Heart left ventricle (tissue), 16 donors: Measurements from ENCODE around the gene SEMA3B. TPM values are rescaled to one million over a fixed set of nuclear protein-coding genes. Genes with fewer than 3 reads are reported as not detected.
"Not testable (repeated sequence)": the region's sequence is repeated elsewhere in the genome, so short reads cannot be mapped to it uniquely, and the experiment has no call there.

Source experiments
- ATAC-seq, 4 donors: fragments of 200-7000 bp; cut with Tn5 transposase; one replicate each; pipeline ENCODE4 v1.9.1; 2020 to 2022; ENCODE audit warnings: moderate library complexity in 4 of 4, mild to moderate bottlenecking in 3 of 4, moderate number of reproducible peaks in 1 of 4
- DNase-seq, 5 donors: peaks; one replicate each; pipeline ENCODE4 v3.0.0-alpha.2; 2020
- H3K27ac ChIP-seq, 12 donors: fragments of 200-600 bp; sonication (generic) in 4 of 12; one replicate each; pipeline versions ENCODE4 v1.5.0 to v1.8.0; 2016 to 2022; ENCODE audit warnings: mild to moderate bottlenecking in 2 of 12
- H3K27me3 ChIP-seq, 9 donors: fragments of 200-600 bp; sonication (generic) in 2 of 9; one replicate each; pipeline versions ENCODE4 v1.5.1 to v1.8.0; 2016 to 2022; ENCODE audit warnings: mild to moderate bottlenecking in 3 of 9
- H3K36me3 ChIP-seq, 9 donors: fragments of 200-600 bp; sonication (generic) in 2 of 9; one replicate each; pipeline versions ENCODE4 v1.5.0 to v1.8.0; 2018 to 2022; ENCODE audit warnings: mild to moderate bottlenecking in 2 of 9
- H3K4me1 ChIP-seq, 12 donors: fragments of 200-600 bp; sonication (generic) in 4 of 12; one replicate each; pipeline versions ENCODE4 v1.5.0 to v1.8.0; 2016 to 2022; ENCODE audit warnings: mild to moderate bottlenecking in 3 of 12
- H3K4me3 ChIP-seq, 12 donors: fragments of 200-600 bp; sonication (generic) in 4 of 12; one replicate each; pipeline versions ENCODE4 v1.5.0 to v1.8.0; 2017 to 2022; ENCODE audit warnings: mild to moderate bottlenecking in 9 of 12, moderate library complexity in 4 of 12
- H3K9me3 ChIP-seq, 12 donors: fragments of 200-600 bp; sonication (generic) in 4 of 12; one replicate each; pipeline versions ENCODE4 v1.5.0 to v1.8.0; 2016 to 2022; ENCODE audit warnings: mild to moderate bottlenecking in 1 of 12
- CTCF ChIP-seq, 12 donors: fragments of 200-600 bp; sonication (generic) in 4 of 12; IDR thresholded peaks; one replicate each; pipeline versions ENCODE4 v1.5.0 to v1.8.0; 2018 to 2022; ENCODE audit warnings: antibody characterized with exemption in 12 of 12, mild to moderate bottlenecking in 5 of 12
- POLR2A ChIP-seq, 2 donors: fragments of 450-650 bp; IDR thresholded peaks; one replicate each; pipeline ENCODE4 v1.6.1; 2017; ENCODE audit warnings: antibody characterized with exemption in 2 of 2, mild to moderate bottlenecking in 2 of 2, moderate library complexity in 2 of 2
- WGBS, 4 donors: extraction: QIAGEN DNeasy Blood & Tissue Kit in 2 of 4; methylation state at CpG; one replicate each; pipeline versions ENCODE4 v1.1.5 to v1.1.7; 2013 to 2018; 5-methylcytosine and 5-hydroxymethylcytosine counted together
- intact Hi-C, 10 donors: fragments of 100-400 bp; cut with DNase I; formaldehyde crosslinking; loops; one replicate each; pipeline versions ENCODE4 v1.11.1 to v1.14.2; 2022
- polyA plus RNA-seq, 2 donors: library from polyadenylated mRNA; stranded (reverse); fragments of 200-250 nt; gene quantifications; one replicate each; pipeline ENCODE4 v1.2.3, GENCODE V29; 2013
- total RNA-seq, 9 donors: library from RNA; depleted of rRNA in 2 of 9; stranded (reverse); fragments of >200 nt in 2 of 9; fragmentation: NEBNext Ultra II Directional in 3 of 9; extraction: Animal tissue kit (Norgen Biotek cat#: 25700) in 3 of 9; gene quantifications; one replicate each; pipeline versions ENCODE4 v1.1.0 to v1.2.4, GENCODE V29; 2016 to 2023
- donor health status: ischemic (EF 13 %, LVEDD 7.1; RV severe dilation, severe dysfunction).
- donor health status: healthy with polysubstance abuse.
- donor health status: DM: no; HTN: yes; CAD: no.
- donor health status: DM: no; HTN: no; CAD: no.
- donor health status: ischemic (EF 25% LVEDD 6.9; RV normal size, moderate dysfunction).
- donor health status: ischemic (EF 25% LVEDD 5.7; RV mildly dilated, moderate dysfunction).
- donor health status: healthy.
- donor health status: DM: yes; HTN: yes; CAD: no.
- donor health status: ischemic (EF 35%, LVEDD 5.7; RV mildly dilated, moderate dysfunction).
- donor health status: nonischemic (EF 11% LVEDD 7.7; RV severe dilation, severe dysfunction).
- donor health status: DM: yes; HTN: yes; CAD: no.
- donor health status: PGD.
- donor health status: ischemic (EF 29% LVEDD 5.4; RV normal size, mild dysfunction).
- donor health status: nonischemic (EF 23%, LVEDD 6.1; RV moderate dilation, normal function).

The SEMA3B gene
- total and polyA plus RNA-seq, 11 donors, result 12.9 to 60.1 (median 19.3) TPM

- Histone ChIP-seq H3K27me3 (no peaks in the 10 kb centered on the region), H3K4me3 (peak overlapping the region in 6 of 12 donors; percentile 17 to 39 (median 24)), H3K36me3 (peaks cover 0 to 50% (median 5%) of the 10 kb centered on the region in 9 donors), H3K4me1 (peaks cover 32 to 100% (median 91%) of the 10 kb centered on the region in 12 donors), H3K27ac (peak overlapping the region; percentile 85 to 99 (median 94)), H3K9me3 (no peaks in the 10 kb centered on the region)
- ATAC-seq (no peak), DNase-seq (no peak)
- 41 to 71% (median 58%) methylated on average over 1 to 3 of the region's 3 CpGs for whole genome bisulfite sequencing, 4 donors
- intact Hi-C loops, result loop anchor here in 1 of 10 donors (2.0 kb wide), 1 partner anchor 14 kb away; no protein-coding TSS in a partner anchor
- TF ChIP-seq POLR2A (IDR thresholded peaks at IDR 0.05), result no peak
- TF ChIP-seq CTCF (IDR thresholded peaks at IDR 0.05), result no peak
Measured at GRCh38 chr3:50242381-50242770, 26.6 kb upstream of the SEMA3B start.

- H3K27me3 ChIP-seq, result no peaks in the 10 kb centered on the region
- TF ChIP-seq POLR2A (IDR thresholded peaks at IDR 0.05) (peak in 1 of 2 donors; percentile 7), CTCF (IDR thresholded peaks at IDR 0.05) (no peak)
- peak overlapping the region in 9 of 12 donors; percentile 1 to 39 (median 20) for H3K4me3 ChIP-seq
- H3K36me3 ChIP-seq, result peaks cover 0 to 55% (median 6%) of the 10 kb centered on the region in 9 donors
- intact Hi-C loops, result loop anchor here in 1 of 10 donors (2.0 kb wide), 1 partner anchor 14 kb away; no protein-coding TSS in a partner anchor
- peak overlapping the region; percentile 85 to 99 (median 94) for H3K27ac ChIP-seq
- 29 to 33% (median 31%) methylated on average over 13 to 14 of the region's 14 CpGs for WGBS, 4 donors
- DNase-seq (peak; percentile 82 to 86 (median 85)), ATAC-seq (peak; percentile 18 to 59 (median 36))
- H3K4me1 ChIP-seq, result peaks cover 36 to 100% (median 96%) of the 10 kb centered on the region in 12 donors
- H3K9me3 ChIP-seq, result no peaks in the 10 kb centered on the region
Measured at GRCh38 chr3:50242851-50243542, 25.9 kb upstream of the SEMA3B start.

- intact Hi-C loops, result loop anchor here in 1 of 10 donors (2.0 kb wide), 1 partner anchor 13 kb away; no protein-coding TSS in a partner anchor
- H3K4me1 ChIP-seq, result peaks cover 36 to 100% (median 96%) of the 10 kb centered on the region in 12 donors
Measured at GRCh38 chr3:50243543-50243895, 25.4 kb upstream of the SEMA3B start.

GRCh38 chr3:50244813-50245212 is 24.1 kb upstream of the SEMA3B start:
- DNase-seq, H3K9me3 ChIP-seq, H3K27me3 ChIP-seq, intact Hi-C loops, ATAC-seq: not testable (repeated sequence)
- H3K4me1 ChIP-seq, result peaks cover 34 to 100% (median 96%) of the 10 kb centered on the region in 12 donors
- 61 to 74% (median 69%) methylated on average over 6 of the region's 6 CpGs for WGBS, 4 donors
- peaks cover 0 to 55% (median 4%) of the 10 kb centered on the region in 9 donors for H3K36me3 ChIP-seq
- peak overlapping the region in 3 of 12 donors; percentile 5 to 38 (median 32) for H3K4me3 ChIP-seq
- H3K27ac ChIP-seq, result peak overlapping the region; percentile 85 to 99 (median 94)

More at GRCh38 chr3:50243543-50243895, 25.4 kb upstream of the SEMA3B start:
- no peak for ATAC-seq
- no peaks in the 10 kb centered on the region for H3K27me3 ChIP-seq
- no peaks in the 10 kb centered on the region for H3K9me3 ChIP-seq
- peak overlapping the region in 9 of 12 donors; percentile 1 to 39 (median 17) for H3K4me3 ChIP-seq
- WGBS, 4 donors, result 49 to 61% (median 59%) methylated on average over 4 of the region's 4 CpGs
- TF ChIP-seq CTCF (IDR thresholded peaks at IDR 0.05) (no peak), POLR2A (IDR thresholded peaks at IDR 0.05) (no peak)
- peak overlapping the region; percentile 85 to 99 (median 94) for H3K27ac ChIP-seq
- peak in 1 of 5 donors; percentile 35 for DNase-seq
- peaks cover 0 to 59% (median 6%) of the 10 kb centered on the region in 9 donors for H3K36me3 ChIP-seq
